NOMO-1 (cell line): Measurements from ENCODE around the gene ROBO3.

ENCODE experiments used
- DNase-seq, 2 experiments: peaks; one replicate each; lab custom pipeline; 2025; ENCODE audit not compliant: unreplicated experiment in 2 of 2; lab: John Stamatoyannopoulos, UW

The ROBO3 gene

GRCh38 chr11:124891373-124891861 lies 26.2 kb downstream of the ROBO3 start:
- DNase-seq: no peak

- DNase-seq: no peak
Observed at GRCh38 chr11:124892146-124892545, 26.9 kb downstream of the ROBO3 start.

- peak in 1 of 2 experiments; percentile 10 for DNase-seq
Observed at GRCh38 chr11:124892750-124893454, 27.7 kb downstream of the ROBO3 start.

- DNase-seq: no peak
Observed at GRCh38 chr11:124893781-124894401, 28.7 kb downstream of the ROBO3 start.

- DNase-seq: no peak
Observed at GRCh38 chr11:124894606-124895430, 29.6 kb downstream of the ROBO3 start.

GRCh38 chr11:124895471-124895971 lies 30.3 kb downstream of the ROBO3 start:
- DNase-seq: no peak

- no peak for DNase-seq
Observed at GRCh38 chr11:124896071-124896750, 31.0 kb downstream of the ROBO3 start.

- DNase-seq: no peak
Observed at GRCh38 chr11:124896821-124897391, 31.7 kb downstream of the ROBO3 start.

GRCh38 chr11:124897674-124898262 lies 32.5 kb downstream of the ROBO3 start, which contains the start of gene ROBO4:
Gene ROBO4 (minus strand): TSS chr11:124897865. CDS start chr11:124897795, 70 bp downstream.
- DNase-seq: no peak

GRCh38 chr11:124898263-124898680 lies 33.0 kb downstream of the ROBO3 start:
- DNase-seq: no peak

GRCh38 chr11:124898711-124899110 lies 33.5 kb downstream of the ROBO3 start:
- no peak for DNase-seq

GRCh38 chr11:124899383-124900145 lies 34.3 kb downstream of the ROBO3 start:
- DNase-seq: no peak

- no peak for DNase-seq
Observed at GRCh38 chr11:124900464-124900863, 35.2 kb downstream of the ROBO3 start.

GRCh38 chr11:124902616-124903015 lies 37.4 kb downstream of the ROBO3 start:
- DNase-seq: no peak

GRCh38 chr11:124915541-124916369 lies 50.5 kb downstream of the ROBO3 start:
- no peak for DNase-seq

GRCh38 chr11:124916370-124916710 lies 51.1 kb downstream of the ROBO3 start:
- no peak for DNase-seq

GRCh38 chr11:124917115-124917637 lies 51.9 kb downstream of the ROBO3 start:
- DNase-seq: no peak

GRCh38 chr11:124918950-124919349 lies 53.7 kb downstream of the ROBO3 start, which contains the start of gene HEPN1:
Gene HEPN1 (plus strand): TSS chr11:124919250.
- no peak for DNase-seq
